GM23338 (cell line): ENCODE data around the gene ATP10B. TPM values are rescaled to one million over a fixed set of nuclear protein-coding genes. Genes with fewer than 3 reads are reported as not detected.

ENCODE experiments used
- ATAC-seq: fragments of 200-7000 bp; cut with Tn5 transposase; 3 replicates; pipeline ENCODE4 v1.9.1; 2020
- DNase-seq: peaks from one replicate; pipeline ENCODE4 v3.0.0-alpha.2; 2015; ENCODE audit warnings: low spot score
- H2AFZ ChIP-seq: fragments of 200-600 bp; sonication (generic); 2 replicates; pipeline ENCODE4 v1.8.0; 2016; ENCODE audit warnings: antibody characterized with exemption, mild to moderate bottlenecking, moderate library complexity
- H3F3A ChIP-seq: fragments of 200-600 bp; sonication (generic); replicated peaks from 2 replicates; pipeline ENCODE4 v1.8.0; 2017; ENCODE audit warnings: antibody characterized with exemption, mixed run types, low read depth
- H3K27ac ChIP-seq: fragments of 200-600 bp; sonication (generic); 2 replicates; pipeline ENCODE4 v1.6.1; 2016; ENCODE audit warnings: low read depth
- H3K27me3 ChIP-seq: fragments of 200-600 bp; sonication (generic); 2 replicates; pipeline ENCODE4 v1.8.0; 2016; ENCODE audit warnings: mild to moderate bottlenecking, mixed run types, moderate library complexity; ENCODE audit not compliant: insufficient read depth
- H3K36me3 ChIP-seq: fragments of 200-600 bp; sonication (generic); 2 replicates; pipeline ENCODE4 v1.8.0; 2016; ENCODE audit warnings: mild to moderate bottlenecking; ENCODE audit not compliant: insufficient read depth
- H3K4me1 ChIP-seq: fragments of 200-600 bp; sonication (generic); 2 replicates; pipeline ENCODE4 v1.8.0; 2016; ENCODE audit warnings: mild to moderate bottlenecking, moderate library complexity; ENCODE audit not compliant: insufficient read depth
- H3K4me2 ChIP-seq: fragments of 200-600 bp; sonication (generic); 2 replicates; pipeline ENCODE4 v1.7.1; 2017; ENCODE audit warnings: mixed run types
- H3K4me3 ChIP-seq: fragments of 200-600 bp; sonication (generic); 2 replicates; pipeline ENCODE4 v1.6.1; 2016; ENCODE audit warnings: mixed run types
- H3K79me2 ChIP-seq: fragments of 200-600 bp; sonication (generic); replicated peaks from 2 replicates; pipeline ENCODE4 v1.8.0; 2017; ENCODE audit warnings: mild to moderate bottlenecking; ENCODE audit not compliant: insufficient read depth
- H3K9me2 ChIP-seq: fragments of 200-600 bp; sonication (generic); 2 replicates; pipeline ENCODE4 v1.8.0; 2017; ENCODE audit not compliant: insufficient read depth
- H4K20me1 ChIP-seq: fragments of 200-600 bp; sonication (generic); replicated peaks from 2 replicates; pipeline ENCODE4 v1.8.0; 2017; ENCODE audit warnings: mild to moderate bottlenecking; ENCODE audit not compliant: insufficient read depth
- H3K27ac Mint-ChIP-seq: 2 replicates; pipeline ENCODE4 v1.8.0; 2020; ENCODE audit warnings: inconsistent platforms, mild to moderate bottlenecking, moderate library complexity, mixed read lengths
- H3K27me3 Mint-ChIP-seq: 3 replicates; pipeline ENCODE4 v1.8.0; 2022; ENCODE audit warnings: low read depth, mild to moderate bottlenecking, moderate library complexity, mixed read lengths, inconsistent platforms; ENCODE audit not compliant: insufficient read depth, poor library complexity
- H3K36me3 Mint-ChIP-seq: 3 replicates; pipeline ENCODE4 v1.8.0; 2021; ENCODE audit warnings: low read depth, mild to moderate bottlenecking, inconsistent platforms, moderate library complexity, mixed read lengths
- H3K4me1 Mint-ChIP-seq: 3 replicates; pipeline ENCODE4 v1.8.0; 2020; ENCODE audit warnings: mild to moderate bottlenecking, inconsistent platforms, mixed read lengths
- H3K4me3 Mint-ChIP-seq: 3 replicates; pipeline ENCODE4 v1.8.0; 2021; ENCODE audit warnings: moderate library complexity, mild to moderate bottlenecking, inconsistent platforms, mixed read lengths
- H3K9me3 Mint-ChIP-seq: 3 replicates; pipeline ENCODE4 v1.8.0; 2020; ENCODE audit warnings: moderate library complexity, mild to moderate bottlenecking, inconsistent platforms, mixed read lengths
- CREB1 ChIP-seq: fragments of 250-450 bp; sonication (Bioruptor Pico); IDR thresholded peaks from 2 replicates; pipeline ENCODE4 v1.5.0; 2020; ENCODE audit warnings: low read depth, mild to moderate bottlenecking, moderate library complexity
- CTCF ChIP-seq, 2 experiments: fragments of 200-600 bp in 1 of 2; sonication (generic) in 1 of 2; conservative IDR thresholded peaks; 2 replicates each; pipeline versions ENCODE4 v1.5.1 to v1.6.1; 2016 to 2017; ENCODE audit warnings: antibody characterized with exemption in 2 of 2, low read depth in 2 of 2, mild to moderate bottlenecking in 2 of 2, moderate library complexity in 1 of 2
- ETS1 ChIP-seq: IDR thresholded peaks from 2 replicates; pipeline ENCODE4 v1.6.1; 2016; ENCODE audit warnings: antibody characterized with exemption
- EZH2phosphoT487 ChIP-seq: fragments of 200-600 bp; sonication (generic); IDR thresholded peaks from one replicate; pipeline ENCODE4 v1.8.1; 2018; ENCODE audit warnings: antibody characterized with exemption; ENCODE audit not compliant: unreplicated experiment
- JUNB ChIP-seq: IDR thresholded peaks from one replicate; pipeline ENCODE4 v1.6.1; 2016; ENCODE audit warnings: antibody characterized with exemption; ENCODE audit not compliant: unreplicated experiment
- NANOG ChIP-seq: IDR thresholded peaks from 2 replicates; pipeline ENCODE4 v1.6.1; 2016; ENCODE audit warnings: antibody characterized with exemption, borderline replicate concordance
- POLR2AphosphoS5 ChIP-seq: IDR thresholded peaks from 2 replicates; pipeline ENCODE4 v1.6.1; 2016; ENCODE audit warnings: antibody characterized with exemption, low read depth
- STAT1 ChIP-seq: IDR thresholded peaks from one replicate; pipeline ENCODE4 v1.6.1; 2016; ENCODE audit warnings: antibody characterized with exemption; ENCODE audit not compliant: unreplicated experiment
- ZNF331 ChIP-seq: fragments of 250-450 bp; sonication (Bioruptor Pico); IDR thresholded peaks from 2 replicates; pipeline ENCODE4 v1.5.0; 2020; ENCODE audit warnings: low read depth, mild to moderate bottlenecking, moderate library complexity
- ZNF462 ChIP-seq: fragments of 250-450 bp; sonication (Bioruptor Pico); IDR thresholded peaks from 2 replicates; pipeline ENCODE4 v1.5.0; 2020; ENCODE audit warnings: mild to moderate bottlenecking, moderate library complexity
- polyA plus RNA-seq: library from polyadenylated mRNA; unstranded; fragments of >200 nt; fragmentation: Nextera tagmentation; extraction: Ambion mirVana; gene quantifications from 2 replicates; pipeline ENCODE4 v1.2.1, GENCODE V29; 2016
- total RNA-seq: library from RNA; depleted of rRNA; stranded (reverse); fragments of >200 nt; shearing (Covaris generic); gene quantifications from 2 replicates; pipeline ENCODE4 v1.2.3, GENCODE V29; 2014
- TF ChIP-seq, protein P1 (sequence below): IDR thresholded peaks from one replicate; pipeline ENCODE4 v1.6.1; 2018; ENCODE audit warnings: antibody characterized with exemption; ENCODE audit not compliant: unreplicated experiment

ATP10B gene
- total and polyA plus RNA-seq, 2 experiments from 2014 or later, result 0.11 to 0.14 TPM

- DNase-seq (no peak), ATAC-seq (no peak)
- Mint-ChIP-seq H3K4me1 (peaks cover 20% of the 10 kb centered on the region), H3K27me3 (no peaks in the 10 kb centered on the region), H3K36me3 (no peaks in the 10 kb centered on the region), H3K4me3 (no peak overlapping the region), H3K27ac (no peak overlapping the region), H3K9me3 (no peaks in the 10 kb centered on the region)
- H3K4me2 ChIP-seq, result no peak overlapping the region
- TF ChIP-seq CTCF (conservative IDR thresholded peaks at IDR 0.05; ENCODE audit: low read depth in 2 of 2), result no peak
- TF ChIP-seq ZNF331, result no peak
- no peak for TF ChIP-seq ZNF462 (CRISPR knock-in tag)
- TF ChIP-seq POLR2AphosphoS5, result no peak
- TF ChIP-seq STAT1, result no peak
- no peak for TF ChIP-seq CREB1 (CRISPR knock-in tag)
- no peak for TF ChIP-seq JUNB
- no peak for TF ChIP-seq EZH2phosphoT487
- no peak for TF ChIP-seq NANOG
- TF ChIP-seq, protein P1, sequence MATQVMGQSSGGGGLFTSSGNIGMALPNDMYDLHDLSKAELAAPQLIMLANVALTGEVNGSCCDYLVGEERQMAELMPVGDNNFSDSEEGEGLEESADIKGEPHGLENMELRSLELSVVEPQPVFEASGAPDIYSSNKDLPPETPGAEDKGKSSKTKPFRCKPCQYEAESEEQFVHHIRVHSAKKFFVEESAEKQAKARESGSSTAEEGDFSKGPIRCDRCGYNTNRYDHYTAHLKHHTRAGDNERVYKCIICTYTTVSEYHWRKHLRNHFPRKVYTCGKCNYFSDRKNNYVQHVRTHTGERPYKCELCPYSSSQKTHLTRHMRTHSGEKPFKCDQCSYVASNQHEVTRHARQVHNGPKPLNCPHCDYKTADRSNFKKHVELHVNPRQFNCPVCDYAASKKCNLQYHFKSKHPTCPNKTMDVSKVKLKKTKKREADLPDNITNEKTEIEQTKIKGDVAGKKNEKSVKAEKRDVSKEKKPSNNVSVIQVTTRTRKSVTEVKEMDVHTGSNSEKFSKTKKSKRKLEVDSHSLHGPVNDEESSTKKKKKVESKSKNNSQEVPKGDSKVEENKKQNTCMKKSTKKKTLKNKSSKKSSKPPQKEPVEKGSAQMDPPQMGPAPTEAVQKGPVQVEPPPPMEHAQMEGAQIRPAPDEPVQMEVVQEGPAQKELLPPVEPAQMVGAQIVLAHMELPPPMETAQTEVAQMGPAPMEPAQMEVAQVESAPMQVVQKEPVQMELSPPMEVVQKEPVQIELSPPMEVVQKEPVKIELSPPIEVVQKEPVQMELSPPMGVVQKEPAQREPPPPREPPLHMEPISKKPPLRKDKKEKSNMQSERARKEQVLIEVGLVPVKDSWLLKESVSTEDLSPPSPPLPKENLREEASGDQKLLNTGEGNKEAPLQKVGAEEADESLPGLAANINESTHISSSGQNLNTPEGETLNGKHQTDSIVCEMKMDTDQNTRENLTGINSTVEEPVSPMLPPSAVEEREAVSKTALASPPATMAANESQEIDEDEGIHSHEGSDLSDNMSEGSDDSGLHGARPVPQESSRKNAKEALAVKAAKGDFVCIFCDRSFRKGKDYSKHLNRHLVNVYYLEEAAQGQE, result no peak
- no peak for TF ChIP-seq ETS1
- no peak overlapping the region for H2AFZ ChIP-seq
- H3K27ac ChIP-seq, result no peak overlapping the region
- H3K4me1 ChIP-seq, result peaks cover 7% of the 10 kb centered on the region; the same call in 1 of the 2 replicates
- H4K20me1 ChIP-seq, result no peaks in the 10 kb centered on the region
- H3K4me3 ChIP-seq, result no peak overlapping the region
- no peaks in the 10 kb centered on the region for H3K27me3 ChIP-seq
- no peaks in the 10 kb centered on the region for H3K9me2 ChIP-seq
- H3F3A ChIP-seq, result no peaks in the 10 kb centered on the region
- no peaks in the 10 kb centered on the region for H3K36me3 ChIP-seq
- H3K79me2 ChIP-seq, result no peaks in the 10 kb centered on the region
Measured at GRCh38 chr5:160749026-160749425, 103.0 kb downstream of the ATP10B start.
